HG02678 (cell line): Measurements from ENCODE around the gene CCDC86.

Experiments
- ATAC-seq: cut with Tn5 transposase; IDR thresholded peaks from one replicate; pipeline ENCODE4 v1.9.1; 2021; ENCODE audit warnings: mild to moderate bottlenecking, moderate library complexity; ENCODE audit not compliant: unreplicated experiment

Gene CCDC86

DNA sequence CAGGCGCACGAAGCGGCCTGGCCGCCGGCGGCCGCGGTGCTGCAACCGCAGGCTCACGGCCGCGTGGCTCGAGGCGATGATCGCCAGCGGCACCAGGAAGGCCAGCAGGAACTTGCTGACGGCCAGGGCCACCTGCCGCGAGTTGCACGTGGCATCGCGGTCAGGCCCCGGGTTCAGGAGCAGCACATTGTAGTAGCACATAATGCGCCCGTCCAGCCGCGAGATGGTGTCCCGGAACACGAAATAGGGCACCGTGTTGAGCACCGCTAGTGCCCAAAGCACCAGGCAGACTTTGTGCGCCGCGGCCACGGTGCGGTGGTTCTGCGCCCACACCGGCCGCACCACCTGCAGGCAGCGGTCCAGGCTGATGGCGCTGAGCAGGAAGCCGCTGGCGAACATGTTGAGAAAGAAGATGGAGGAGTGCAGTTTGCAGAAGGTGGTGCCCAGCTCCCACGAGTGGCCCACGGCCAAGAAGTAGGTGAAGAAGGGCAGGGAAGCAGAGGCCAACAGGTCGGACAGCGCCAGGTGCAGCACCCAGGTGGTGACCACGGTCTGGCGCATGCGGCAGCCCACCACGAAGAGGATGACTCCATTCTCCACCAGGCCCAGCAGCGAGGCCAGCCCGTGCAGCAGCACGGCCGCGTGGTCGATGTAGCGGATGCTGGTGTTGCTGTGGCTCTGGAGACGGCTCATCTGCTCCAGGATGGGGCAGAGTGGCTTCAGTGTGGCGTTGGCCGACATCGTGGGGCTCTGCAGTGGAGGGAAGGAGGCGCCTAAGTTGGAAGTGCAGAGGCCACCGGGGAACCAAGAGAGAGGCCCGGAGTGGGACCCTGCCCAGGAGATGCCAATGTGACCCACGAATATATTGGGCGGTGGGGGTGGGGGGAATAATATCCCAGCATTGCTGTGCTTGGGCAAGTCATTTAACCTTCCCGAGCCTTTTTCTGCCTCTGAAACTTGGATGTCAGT is 11.4 kb downstream of the CCDC86 start:
- no peak for ATAC-seq

DNA sequence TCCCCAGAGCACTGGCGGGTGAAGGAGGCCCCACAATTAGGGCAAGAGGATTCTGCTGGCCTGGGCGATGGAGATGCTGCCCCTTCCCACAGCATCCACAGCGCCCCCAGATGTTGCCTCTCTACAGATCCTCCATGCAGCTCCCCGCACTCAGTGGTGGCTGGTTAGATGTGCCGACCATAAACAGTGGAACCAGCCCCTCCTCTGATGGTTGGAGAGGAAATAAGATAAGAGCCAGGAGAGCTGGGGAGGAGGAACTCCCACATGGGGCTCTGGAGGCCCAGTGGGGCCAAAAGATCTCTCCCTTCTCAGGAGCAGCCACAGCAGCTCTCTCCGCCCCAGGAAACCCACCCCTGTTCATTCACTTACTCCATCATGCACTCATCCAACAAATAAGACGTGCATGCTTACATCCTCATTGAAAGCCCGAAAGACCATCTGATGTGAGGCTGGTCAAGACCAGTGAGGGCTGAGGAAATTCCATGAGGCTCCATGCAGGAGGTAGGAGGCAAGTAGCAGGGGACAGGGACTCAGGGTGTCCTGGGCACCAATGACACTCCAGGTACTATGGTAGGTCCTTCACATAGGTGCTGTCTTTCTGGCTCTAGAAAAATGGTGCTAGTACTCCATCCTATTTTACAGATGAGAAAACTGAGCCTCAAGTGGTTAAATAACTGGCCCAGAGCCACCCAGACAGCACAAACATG is 12.4 kb downstream of the CCDC86 start:
- no peak for ATAC-seq

DNA sequence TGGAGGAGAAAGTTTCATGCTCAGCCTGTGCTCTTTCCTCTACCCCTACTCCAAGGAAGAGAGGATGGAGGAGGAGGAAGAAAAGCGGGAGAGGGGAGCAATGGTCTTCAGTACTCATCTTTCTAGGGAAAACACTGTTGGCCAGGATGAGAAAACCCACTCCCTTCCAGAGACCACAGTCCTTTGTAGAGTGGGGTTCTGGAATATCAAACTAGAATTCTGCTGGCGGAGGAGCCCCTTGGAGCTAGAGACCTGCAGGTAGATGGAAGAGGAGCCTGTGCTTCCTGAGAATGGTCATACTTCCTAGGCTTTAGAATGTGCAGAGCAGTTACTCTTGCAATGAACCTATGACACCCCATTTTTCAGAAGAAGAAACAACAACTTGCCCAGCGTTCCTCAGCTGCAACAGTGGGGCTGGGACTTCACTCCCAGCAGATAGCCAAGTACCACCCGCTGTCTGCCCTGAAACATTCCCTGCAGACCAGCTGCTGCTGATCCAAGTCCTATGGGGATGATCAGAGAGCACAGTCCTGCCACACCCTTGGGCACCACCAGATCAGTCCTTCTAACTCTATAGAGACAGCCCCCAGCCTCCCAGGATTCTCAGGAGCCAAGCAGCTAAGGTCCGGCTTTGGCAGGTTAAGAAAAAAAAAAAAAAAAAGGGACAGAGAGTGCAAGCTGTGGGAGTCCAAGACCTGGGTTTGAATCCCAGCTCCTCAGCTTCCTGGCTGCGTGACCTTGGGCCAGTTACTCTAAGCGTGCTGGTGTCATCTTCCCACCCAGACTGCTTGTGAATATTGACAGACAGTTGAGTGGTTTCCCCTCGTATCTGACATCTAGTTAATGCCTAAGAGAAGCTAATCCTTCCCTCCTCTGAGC is 13.2 kb downstream of the CCDC86 start:
- no peak for ATAC-seq

DNA sequence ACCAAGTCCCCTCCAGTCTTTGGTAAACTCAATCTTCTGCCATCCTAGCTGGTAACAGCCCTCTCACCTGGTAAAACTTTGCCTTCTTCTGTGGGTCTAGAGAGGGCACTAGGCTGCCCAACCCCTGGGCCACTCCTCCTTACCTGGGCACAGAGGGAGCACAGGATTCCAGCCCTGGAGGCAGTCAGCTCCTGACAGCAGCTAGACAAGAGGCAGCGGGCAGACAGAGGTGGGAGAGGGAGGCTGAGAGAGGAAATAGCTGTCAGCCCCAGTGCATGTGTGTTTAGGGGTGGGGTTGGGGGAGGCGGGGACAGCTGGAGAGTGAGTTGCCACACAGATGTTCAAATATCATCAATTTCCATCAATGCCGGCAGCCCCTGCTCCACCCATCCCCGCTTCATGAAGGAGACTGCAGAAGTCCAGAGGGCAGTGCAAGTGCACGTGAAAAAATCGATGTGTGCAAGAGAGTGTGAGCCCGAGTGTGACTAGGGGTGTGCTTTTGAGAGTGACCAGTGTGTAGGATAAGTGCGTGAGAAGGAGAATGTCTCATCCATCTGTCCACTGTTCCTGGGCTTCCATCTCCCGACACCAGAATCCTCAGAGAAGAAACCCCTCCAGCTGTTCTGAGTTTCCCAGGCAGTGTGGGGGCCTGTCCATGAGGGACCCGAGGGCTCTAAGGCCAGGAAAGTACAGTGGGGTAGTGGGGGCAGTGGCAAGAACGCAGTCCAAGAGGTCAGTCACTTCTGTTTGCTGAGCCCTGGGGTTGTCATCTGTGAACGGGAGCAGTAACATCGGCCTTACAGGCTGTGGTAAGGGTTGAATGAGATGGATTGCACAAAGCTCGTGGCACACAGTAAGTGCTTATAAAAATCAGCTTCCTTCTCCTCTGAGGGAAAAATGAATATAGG is 14.1 kb downstream of the CCDC86 start, which contains the start of gene PTGDR2:
Gene PTGDR2, minus strand, starts transcription at position 225 of the 908 bp plus-strand sequence. CDS start 2,228 bp downstream, outside the sequence.
- no peak for ATAC-seq

DNA sequence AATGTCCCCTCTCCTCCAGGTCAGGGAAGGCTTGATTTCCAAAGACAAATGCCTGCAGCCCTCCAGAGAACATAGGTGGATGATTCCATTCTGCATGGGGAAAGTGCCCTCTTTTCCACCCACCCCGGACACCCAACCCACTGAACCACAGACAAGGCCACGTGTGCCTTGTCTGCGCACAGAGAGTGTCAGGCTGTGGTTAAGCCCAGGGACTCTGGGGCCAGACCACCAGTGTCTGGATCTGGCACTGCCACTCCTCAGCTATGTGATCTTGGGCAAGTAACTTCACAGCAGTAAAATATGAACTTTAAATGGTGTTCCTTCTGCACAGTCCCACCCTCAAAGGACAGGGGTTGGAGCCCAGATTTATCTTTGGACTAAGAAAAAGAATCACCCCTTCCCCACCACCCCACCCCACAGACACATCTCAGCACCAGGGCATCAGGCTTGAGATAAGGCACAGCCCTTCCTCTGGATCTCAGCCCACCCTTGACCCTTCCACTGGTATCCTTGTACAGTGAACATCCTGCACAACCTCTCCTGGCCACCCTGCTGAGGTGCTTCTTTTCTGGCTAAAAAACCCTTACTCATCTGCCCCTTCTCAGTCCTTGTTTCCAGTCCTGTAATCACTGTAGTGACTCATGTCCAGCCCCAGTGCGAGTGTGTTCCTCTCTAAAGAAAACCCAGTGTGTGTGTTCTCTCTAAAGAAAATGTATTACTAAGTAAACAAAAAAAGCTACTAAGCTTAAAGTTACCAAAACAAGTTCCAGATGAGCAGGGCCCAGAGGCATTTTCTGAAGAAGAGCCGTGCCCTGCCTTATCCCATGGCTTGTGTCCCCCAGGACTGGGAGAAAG is 15.7 kb downstream of the CCDC86 start:
- no peak for ATAC-seq

DNA sequence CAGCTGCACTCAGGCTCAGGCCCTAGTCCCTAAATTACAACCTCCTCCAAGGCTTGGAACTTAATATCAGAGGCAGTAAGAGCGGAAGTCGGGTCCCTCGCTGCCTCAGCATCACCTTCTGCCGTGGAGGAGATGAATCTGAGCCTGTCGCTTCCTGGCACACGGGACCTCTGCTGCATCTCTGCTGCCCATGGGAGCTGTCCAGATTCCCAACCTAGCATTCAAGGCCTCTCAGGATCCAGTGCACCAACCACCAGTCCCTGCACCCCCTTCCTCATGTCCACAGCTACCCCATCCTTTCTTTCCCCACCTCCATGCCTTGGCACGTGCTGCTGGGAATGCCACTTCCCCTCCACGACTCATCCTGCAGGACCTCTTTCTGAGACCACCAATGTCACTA is 16.3 kb downstream of the CCDC86 start:
- no peak for ATAC-seq

DNA sequence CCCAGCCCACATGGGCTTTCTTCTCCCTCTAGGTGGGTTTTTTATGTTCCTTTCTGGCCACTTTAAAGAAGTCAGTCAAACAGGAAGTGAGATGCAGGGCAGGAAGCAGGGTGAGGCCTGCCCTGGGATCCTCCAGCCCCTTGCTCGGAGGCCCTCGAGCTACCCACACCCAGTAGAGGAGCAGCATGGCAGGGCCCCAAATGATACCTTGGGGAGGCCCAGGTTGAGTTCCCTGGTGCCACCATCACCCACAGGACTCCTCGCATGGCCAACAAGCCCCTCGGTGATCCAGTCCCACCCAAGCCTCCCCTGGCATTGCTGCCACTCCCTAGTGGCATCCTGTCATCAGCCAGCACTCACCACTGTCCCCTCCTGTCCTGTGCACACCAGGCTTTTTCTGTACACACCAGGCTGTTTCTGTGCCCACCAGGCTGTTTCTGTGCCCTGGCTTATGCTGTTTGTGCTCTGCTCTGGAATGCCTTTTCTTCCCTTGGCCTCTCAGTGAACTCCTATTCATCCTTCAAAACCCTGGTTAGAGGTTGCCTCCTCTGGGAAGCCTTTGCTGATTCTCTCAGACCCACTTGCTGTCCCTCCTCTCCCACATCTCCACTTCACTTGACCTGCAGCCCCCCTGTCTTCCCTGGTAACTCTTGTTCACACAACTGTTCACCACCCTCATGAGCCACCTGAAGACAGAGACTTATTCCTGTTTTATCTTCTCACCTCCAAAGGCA is 17.0 kb downstream of the CCDC86 start:
- no peak for ATAC-seq

DNA sequence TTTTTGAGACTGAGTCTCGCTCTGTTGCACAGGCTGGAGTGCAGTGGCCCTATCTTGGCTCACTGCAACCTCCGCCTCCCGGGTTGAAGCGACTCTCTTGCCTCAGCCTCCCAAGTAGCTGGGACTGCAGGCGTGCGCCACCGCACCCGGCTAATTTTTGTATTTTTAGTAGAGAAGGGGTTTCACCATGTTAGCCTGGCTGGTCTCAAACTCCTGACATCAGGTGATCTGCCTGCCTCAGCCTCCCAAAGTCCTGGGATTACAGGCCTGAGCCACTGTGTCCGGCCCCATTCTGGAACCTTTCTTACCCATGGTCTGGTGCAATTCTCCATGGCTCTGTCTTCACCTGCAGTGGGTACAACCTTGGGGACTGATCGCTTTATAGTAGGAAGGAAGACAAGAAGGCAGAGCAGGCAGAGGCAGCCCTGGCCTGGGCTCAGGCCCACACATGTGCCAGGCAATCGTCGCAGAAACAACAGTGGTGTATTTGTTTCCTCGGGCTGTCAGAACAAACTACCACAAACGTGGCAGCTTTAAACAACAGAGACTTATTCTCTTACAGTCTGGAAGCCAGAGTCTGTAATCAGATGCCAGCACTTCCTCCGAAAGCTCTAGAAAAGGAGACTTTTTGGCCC is 17.8 kb downstream of the CCDC86 start:
- no peak for ATAC-seq

DNA sequence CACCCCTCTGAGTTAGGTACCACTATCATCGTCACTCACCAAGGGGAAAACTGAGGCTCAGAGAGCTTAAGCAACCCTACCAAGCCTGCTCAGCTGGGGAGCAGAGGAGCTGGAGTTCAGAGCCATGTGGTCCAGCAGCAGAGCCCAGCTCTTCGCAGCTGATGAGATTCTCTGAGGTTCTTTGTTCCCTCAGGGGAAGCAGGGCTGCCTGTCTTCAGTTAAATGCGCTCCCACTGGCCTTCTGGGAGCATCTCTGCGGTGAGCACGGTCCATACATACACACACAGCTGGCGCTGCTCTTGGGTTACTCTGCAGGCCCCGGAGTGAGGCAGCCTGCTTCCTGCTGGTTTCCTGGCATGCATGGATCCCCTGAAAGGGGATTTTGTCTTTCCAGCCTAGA is 19.0 kb downstream of the CCDC86 start:
- no peak for ATAC-seq

DNA sequence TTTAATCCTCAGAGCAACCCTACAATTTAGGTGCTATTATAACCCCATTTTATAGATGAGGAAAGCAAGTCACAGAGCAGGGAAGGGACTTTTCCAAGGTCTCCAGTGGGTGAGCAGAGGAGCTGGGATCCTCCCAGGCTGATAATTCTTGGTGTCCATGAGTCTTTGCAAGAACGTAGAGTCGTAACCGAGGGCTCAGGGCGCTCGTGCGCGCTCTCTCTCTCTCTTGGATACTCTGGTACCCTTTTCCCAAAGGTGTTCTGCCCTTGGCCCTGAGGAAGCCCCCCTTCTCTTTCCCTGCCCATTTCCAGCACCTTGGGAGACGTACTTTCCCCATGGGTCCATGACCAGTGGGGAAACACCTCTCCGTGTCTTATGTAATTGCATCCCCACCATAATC is 20.3 kb downstream of the CCDC86 start:
- ATAC-seq = no peak

DNA sequence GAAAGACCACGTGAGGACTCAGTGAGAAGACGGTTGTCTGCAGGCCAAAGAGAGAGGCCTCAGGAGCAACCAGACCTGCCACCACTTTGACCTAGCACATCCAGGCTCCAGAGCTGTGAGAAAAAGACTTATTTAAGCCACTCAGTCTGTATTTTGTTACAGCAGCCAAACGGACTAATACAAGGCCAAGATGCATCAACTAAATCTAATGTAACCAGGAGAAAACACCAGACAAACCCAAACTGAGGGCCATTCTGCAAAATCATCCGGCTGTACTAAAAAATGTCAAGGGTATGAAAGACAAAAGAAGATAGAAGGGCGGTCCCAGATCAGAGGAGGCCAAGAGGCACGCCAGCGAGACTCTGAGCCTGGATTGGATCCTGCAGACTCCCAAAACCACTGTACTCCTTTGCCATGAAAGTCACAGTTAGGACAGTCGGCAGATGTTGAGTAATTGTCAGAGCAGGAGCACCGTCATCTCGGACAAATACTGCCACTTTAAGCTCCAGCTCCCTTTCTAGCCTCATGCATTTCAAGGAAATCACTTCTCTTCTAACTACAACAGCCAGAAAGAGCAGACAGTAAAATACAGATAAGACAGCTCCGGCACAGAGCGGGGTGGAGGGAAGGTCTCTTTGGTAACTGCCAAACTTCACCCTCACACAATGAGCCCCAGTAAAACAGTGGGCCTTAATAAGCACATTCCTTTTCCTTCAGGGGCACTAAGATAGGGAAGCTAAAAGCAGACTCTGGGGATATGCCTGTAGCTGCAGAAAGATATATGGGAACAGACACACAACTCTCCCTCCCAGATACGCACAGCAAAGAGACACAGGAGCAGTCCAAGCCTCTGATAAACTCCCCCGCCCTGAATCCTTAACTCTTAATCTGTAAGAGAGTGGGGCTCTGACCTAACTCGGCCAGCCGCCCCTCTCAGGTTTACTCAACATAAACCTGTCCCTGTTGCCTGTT is 21.9 kb downstream of the CCDC86 start:
- no peak for ATAC-seq

DNA sequence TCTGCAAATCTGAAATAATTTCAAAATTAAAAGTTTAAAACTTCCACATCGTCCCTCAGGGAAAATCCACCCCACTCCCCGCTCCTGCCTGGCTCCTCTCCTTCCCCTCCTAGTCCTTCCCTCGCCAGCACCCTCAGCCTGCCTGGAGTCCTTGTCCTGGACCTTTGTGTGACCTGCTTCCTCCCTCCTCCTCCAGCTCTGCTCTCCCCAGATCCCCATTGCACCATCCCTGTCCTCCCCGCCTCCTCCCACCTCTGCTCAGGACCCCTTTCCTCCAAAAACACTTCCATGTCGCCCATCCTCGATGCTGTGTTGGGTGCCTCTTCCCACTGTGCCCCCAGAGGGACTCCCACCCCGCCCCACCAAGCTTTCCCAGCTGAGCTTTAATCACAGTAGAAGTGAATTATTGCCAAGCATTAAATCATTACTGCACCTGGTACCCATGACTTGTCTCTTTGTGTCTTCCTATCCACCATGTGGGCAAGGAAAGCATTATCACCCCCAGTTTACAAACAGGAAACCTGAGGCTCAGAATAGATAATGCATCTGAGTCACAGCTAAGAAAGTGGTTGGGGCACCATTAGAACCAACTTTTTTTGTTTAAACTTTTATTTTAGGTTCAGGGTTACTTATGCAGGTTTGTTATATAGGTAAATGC is 23.1 kb downstream of the CCDC86 start:
- ATAC-seq = no peak

DNA sequence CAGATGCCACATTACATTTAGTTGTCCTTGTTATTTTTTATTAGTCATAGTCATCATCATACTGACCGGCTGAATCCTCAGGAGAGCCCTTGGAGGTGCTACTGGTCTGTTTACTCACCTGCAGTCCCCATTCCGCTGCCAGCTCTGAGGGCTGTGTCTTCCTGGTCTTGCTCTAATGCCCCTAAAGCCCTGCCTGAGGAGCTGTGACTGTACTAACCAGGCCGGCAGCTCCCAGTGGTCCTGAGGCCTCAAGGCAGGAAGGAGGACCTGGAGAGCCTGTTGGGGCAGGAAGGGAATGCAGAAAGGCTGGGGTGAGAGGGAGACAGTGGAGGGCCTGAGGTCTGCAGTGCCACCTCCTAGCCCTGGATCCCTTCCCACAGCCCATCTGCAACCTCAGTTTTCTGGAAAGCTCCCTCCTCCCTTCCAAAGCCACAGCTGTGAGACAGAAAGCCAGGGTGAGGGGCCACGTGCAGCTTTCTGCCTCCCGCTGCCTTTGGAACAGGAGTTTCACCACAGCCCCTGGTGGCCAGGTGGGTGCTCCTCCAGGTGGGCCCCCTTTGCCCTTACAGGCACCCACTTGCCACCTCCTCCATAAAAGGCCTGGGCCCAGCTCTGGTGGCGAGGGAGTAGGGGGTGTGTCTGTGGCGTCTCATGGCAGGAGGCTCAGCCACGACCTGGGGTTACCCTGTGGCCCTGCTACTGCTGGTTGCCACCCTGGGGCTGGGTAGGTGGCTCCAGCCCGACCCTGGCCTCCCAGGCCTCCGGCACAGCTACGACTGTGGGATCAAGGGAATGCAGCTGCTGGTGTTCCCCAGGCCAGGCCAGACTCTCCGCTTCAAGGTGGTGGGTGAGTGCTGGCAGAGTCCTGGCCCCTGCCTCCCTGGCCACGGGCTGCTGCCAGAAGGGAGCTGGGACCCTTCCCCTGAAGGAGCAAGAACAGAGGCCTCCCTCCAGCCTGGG is 25.3 kb downstream of the CCDC86 start, which contains the start of gene ZP1:
Gene ZP1, plus strand, starts transcription at position 632 of the 960 bp plus-strand sequence. Its CDS starts 20 bp downstream, at position 652.
- ATAC-seq = no peak

DNA sequence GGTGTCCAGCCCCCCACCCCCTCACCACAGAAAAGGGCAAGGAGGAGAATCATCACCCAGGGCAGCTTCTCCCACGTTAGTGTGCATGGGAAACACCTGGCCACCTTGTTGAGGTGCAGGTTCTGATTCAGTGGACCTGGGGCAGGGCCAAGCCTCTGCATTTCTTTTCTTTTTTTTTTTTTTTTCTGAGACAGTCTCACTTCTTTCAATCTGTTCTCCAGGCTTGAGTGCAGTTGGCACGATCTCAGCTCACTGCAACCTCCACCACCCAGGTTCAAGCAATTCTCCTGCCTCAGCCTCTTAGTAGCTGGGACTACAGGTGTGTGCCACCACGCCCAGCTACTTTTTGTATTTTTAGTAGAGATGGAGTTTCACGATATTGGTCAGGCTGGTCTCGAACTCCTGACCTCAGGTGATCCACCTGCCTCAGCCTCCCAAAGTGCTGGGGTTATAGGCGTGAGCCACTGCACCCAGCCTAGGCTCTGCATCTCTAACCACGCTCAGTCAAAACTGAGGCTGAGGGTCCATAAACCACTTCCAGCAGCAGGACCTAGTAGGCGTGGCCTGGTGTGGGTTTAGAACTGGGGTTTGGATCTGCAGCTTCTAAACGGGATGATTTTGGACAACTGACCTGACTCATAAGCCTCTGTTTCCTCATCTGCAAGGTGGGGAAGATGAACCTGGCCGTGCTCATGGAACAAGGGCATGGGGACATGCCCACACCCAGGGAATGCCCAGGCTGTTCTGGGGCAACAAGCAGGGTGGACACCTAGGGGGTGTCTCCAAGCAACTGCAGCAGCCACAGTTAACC is 26.2 kb downstream of the CCDC86 start:
- ATAC-seq = no peak
